ENCODE data around the gene RPS14. TPM values are rescaled to one million over a fixed set of nuclear protein-coding genes. Genes with fewer than 3 reads are reported as not detected.

Gene RPS14
- polyA plus RNA-seq, 1 of the 3 experiments (the other 2 are of a cell fraction) = 10,227 TPM

DNA sequence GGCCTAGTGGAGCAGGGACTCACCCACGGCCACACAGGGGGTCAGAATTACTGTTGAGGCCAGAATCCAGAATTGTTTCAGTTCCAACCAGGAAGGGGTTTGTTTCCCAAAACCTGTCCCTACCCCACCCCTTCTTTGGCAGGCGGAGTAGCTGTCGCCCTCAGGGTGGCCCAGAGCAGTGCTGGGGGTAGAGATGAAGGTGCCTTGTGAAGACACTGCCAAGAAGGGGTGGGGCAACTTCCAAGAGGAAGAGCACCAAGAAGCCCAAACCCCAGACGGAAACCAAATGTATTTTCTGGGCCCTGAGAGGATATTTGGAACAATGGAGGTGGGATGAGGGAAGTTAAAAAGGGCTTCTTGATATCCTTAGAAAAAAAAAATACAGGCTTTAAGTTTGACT, 47.0 kb upstream of the RPS14 start:
- Histone ChIP-seq H3K4me2 (no peak overlapping the region), H3K27me3 (ENCODE audit: insufficient read depth) (no peaks in the 10 kb centered on the region), H4K20me1 (ENCODE audit: insufficient read depth) (peaks cover 86% of the 10 kb centered on the region), H3K4me3 (ENCODE audit: low read depth in 2 of 2, low read length in 1 of 2) (no peak overlapping the region), H3K36me3 (replicated peaks in 1 of 2; ENCODE audit: control insufficient read depth in 1 of 2, insufficient read depth in 2 of 2, low read length in 1 of 2) (peaks cover 2 to 6% of the 10 kb centered on the region in 2 experiments), H3K27ac (ENCODE audit: low read depth in 2 of 2, low read length in 1 of 2) (no peak overlapping the region), H3F3A (replicated peaks; ENCODE audit: insufficient read depth) (peaks cover 27% of the 10 kb centered on the region), H3K9me2 (no peaks in the 10 kb centered on the region), H3K79me2 (ENCODE audit: insufficient read depth) (peaks cover 96% of the 10 kb centered on the region), H3K9me3 (no peaks in the 10 kb centered on the region), H3K9ac (no peak overlapping the region), H2AFZ (ENCODE audit: low read depth) (no peak overlapping the region), H3K4me1 (ENCODE audit: control insufficient read depth in 1 of 2, insufficient read depth in 2 of 2, low read depth in 1 of 2, low read length in 1 of 2) (peaks cover 29 to 51% of the 10 kb centered on the region in 2 experiments)
- ChIA-PET CTCF (interaction anchor here (1.3 to 1.7 kb wide), 6 partner anchors 10 to 64 kb away, joined by 3 to 5 read pairs (median 4); no protein-coding TSS in a partner anchor), POLR2A (no interaction called here)
- DNase-seq = no peak
- TF ChIP-seq GATA2 (CRISPR knock-in tag; IDR thresholded peaks at IDR 0.05) (no peak), CHD2 (IDR thresholded peaks at IDR 0.05; ENCODE audit: low read length, partially characterized antibody) (no peak), JUND (IDR thresholded peaks at IDR 0.05) (no peak), FOXM1 (IDR thresholded peaks at IDR 0.05; ENCODE audit: low read depth) (no peak), FOXJ3 (CRISPR knock-in tag; IDR thresholded peaks at IDR 0.05) (no peak), MEF2A (IDR thresholded peaks at IDR 0.05; ENCODE audit: borderline replicate concordance, low read depth) (no peak), YY1 (IDR thresholded peaks at IDR 0.05; ENCODE audit: low read depth) (no peak), EP300 (IDR thresholded peaks at IDR 0.05; ENCODE audit: borderline replicate concordance in 1 of 2, low read depth in 1 of 2, low read length in 1 of 2) (no peak)
- TF ChIP-seq, protein P1, sequence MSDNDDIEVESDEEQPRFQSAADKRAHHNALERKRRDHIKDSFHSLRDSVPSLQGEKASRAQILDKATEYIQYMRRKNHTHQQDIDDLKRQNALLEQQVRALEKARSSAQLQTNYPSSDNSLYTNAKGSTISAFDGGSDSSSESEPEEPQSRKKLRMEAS (IDR thresholded peaks at IDR 0.05; ENCODE audit: low read depth) = no peak
- WGBS (ENCODE audit: low lambda C conversion rate) = 92% methylated on average over 4 of the region's 4 CpGs

GRCh38 chr5:150496098-150496497, 46.6 kb upstream of the RPS14 start:
- ChIA-PET CTCF (interaction anchor here (0.7 to 1.7 kb wide), 6 partner anchors 9 to 92 kb away, joined by 3 to 4 read pairs (median 3); no protein-coding TSS in a partner anchor), POLR2A (no interaction called here)
- Histone ChIP-seq H3K9ac (no peak overlapping the region), H3K9me3 (no peaks in the 10 kb centered on the region), H3K27me3 (ENCODE audit: insufficient read depth) (no peaks in the 10 kb centered on the region), H3K79me2 (ENCODE audit: insufficient read depth) (peaks cover 96% of the 10 kb centered on the region), H3F3A (replicated peaks; ENCODE audit: insufficient read depth) (peaks cover 27% of the 10 kb centered on the region), H3K27ac (ENCODE audit: low read depth in 2 of 2, low read length in 1 of 2) (no peak overlapping the region), H3K36me3 (replicated peaks in 1 of 2; ENCODE audit: control insufficient read depth in 1 of 2, insufficient read depth in 2 of 2, low read length in 1 of 2) (peaks cover 4 to 6% of the 10 kb centered on the region in 2 experiments), H3K4me1 (ENCODE audit: control insufficient read depth in 1 of 2, insufficient read depth in 2 of 2, low read depth in 1 of 2, low read length in 1 of 2) (peaks cover 33 to 53% of the 10 kb centered on the region in 2 experiments), H2AFZ (ENCODE audit: low read depth) (no peak overlapping the region), H4K20me1 (ENCODE audit: insufficient read depth) (peaks cover 86% of the 10 kb centered on the region), H3K4me2 (no peak overlapping the region), H3K9me2 (no peaks in the 10 kb centered on the region), H3K4me3 (ENCODE audit: low read depth in 2 of 2, low read length in 1 of 2) (no peak overlapping the region)
- TF ChIP-seq, protein P2, sequence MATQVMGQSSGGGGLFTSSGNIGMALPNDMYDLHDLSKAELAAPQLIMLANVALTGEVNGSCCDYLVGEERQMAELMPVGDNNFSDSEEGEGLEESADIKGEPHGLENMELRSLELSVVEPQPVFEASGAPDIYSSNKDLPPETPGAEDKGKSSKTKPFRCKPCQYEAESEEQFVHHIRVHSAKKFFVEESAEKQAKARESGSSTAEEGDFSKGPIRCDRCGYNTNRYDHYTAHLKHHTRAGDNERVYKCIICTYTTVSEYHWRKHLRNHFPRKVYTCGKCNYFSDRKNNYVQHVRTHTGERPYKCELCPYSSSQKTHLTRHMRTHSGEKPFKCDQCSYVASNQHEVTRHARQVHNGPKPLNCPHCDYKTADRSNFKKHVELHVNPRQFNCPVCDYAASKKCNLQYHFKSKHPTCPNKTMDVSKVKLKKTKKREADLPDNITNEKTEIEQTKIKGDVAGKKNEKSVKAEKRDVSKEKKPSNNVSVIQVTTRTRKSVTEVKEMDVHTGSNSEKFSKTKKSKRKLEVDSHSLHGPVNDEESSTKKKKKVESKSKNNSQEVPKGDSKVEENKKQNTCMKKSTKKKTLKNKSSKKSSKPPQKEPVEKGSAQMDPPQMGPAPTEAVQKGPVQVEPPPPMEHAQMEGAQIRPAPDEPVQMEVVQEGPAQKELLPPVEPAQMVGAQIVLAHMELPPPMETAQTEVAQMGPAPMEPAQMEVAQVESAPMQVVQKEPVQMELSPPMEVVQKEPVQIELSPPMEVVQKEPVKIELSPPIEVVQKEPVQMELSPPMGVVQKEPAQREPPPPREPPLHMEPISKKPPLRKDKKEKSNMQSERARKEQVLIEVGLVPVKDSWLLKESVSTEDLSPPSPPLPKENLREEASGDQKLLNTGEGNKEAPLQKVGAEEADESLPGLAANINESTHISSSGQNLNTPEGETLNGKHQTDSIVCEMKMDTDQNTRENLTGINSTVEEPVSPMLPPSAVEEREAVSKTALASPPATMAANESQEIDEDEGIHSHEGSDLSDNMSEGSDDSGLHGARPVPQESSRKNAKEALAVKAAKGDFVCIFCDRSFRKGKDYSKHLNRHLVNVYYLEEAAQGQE (IDR thresholded peaks at IDR 0.05; ENCODE audit: low read depth, low read length) = no peak
- TF ChIP-seq POLR2AphosphoS5 (IDR thresholded peaks at IDR 0.05; ENCODE audit: low read depth, low read length) (no peak), GABPA (IDR thresholded peaks at IDR 0.05; ENCODE audit: low read depth) (no peak), FOXM1 (IDR thresholded peaks at IDR 0.05; ENCODE audit: low read depth) (no peak)
- 94% methylated on average over 3 of the region's 3 CpGs for WGBS (ENCODE audit: low lambda C conversion rate)
- DNase-seq = no peak

Data from SK-N-SH (cell line).